ENCODE data around the gene RSPRY1.
A peak's percentile ranks its signal among the peaks of the same experiment; 100 is the strongest.

The RSPRY1 gene

GRCh38 chr16:57225978-57226377, 39.8 kb downstream of the RSPRY1 start:
- no peak overlapping the region for H3K4me3 ChIP-seq (ENCODE audit: low read depth, low read length)
- no peak overlapping the region for H3K9ac ChIP-seq (ENCODE audit: low read length)
- no peak overlapping the region for H4K91ac ChIP-seq (ENCODE audit: low read depth, low read length)
- peaks cover 25 to 26% of the 10 kb centered on the region in 2 experiments for H3K36me3 ChIP-seq (ENCODE audit: control insufficient read depth in 1 of 2, insufficient read depth in 2 of 2, low read length in 2 of 2)
- no peaks in the 10 kb centered on the region for H3K9me3 ChIP-seq (ENCODE audit: insufficient read depth, low read depth, low read length)
- H3K23ac ChIP-seq (ENCODE audit: low read length): no peak overlapping the region
- H2AFZ ChIP-seq (ENCODE audit: insufficient read depth, low read length, poor library complexity): no peak overlapping the region
- H2BK120ac ChIP-seq (ENCODE audit: insufficient read depth, low read length, poor library complexity): no peak overlapping the region
- no peaks in the 10 kb centered on the region for H3K79me2 ChIP-seq (ENCODE audit: control insufficient read depth, insufficient read depth, low read length, poor library complexity)
- H3K4me2 ChIP-seq (ENCODE audit: low read length): no peak overlapping the region
- H3K18ac ChIP-seq (ENCODE audit: low read length): no peak overlapping the region
- no peak overlapping the region for H3K14ac ChIP-seq (ENCODE audit: low read length)
- peaks cover 0 to 10% of the 10 kb centered on the region in 2 experiments for H3K4me1 ChIP-seq (ENCODE audit: control insufficient read depth in 1 of 2, insufficient read depth in 2 of 2, low read length in 2 of 2)
- no CpG with 5 or more reads among the region's 7 CpGs for WGBS (ENCODE audit: extremely low coverage, insufficient coverage, insufficient read length)
- no peak overlapping the region for H3K4ac ChIP-seq (ENCODE audit: low read depth, low read length)
- H4K8ac ChIP-seq (ENCODE audit: low read depth, low read length): no peak overlapping the region
- H2BK12ac ChIP-seq (ENCODE audit: low read length): no peak overlapping the region
- H3K27me3 ChIP-seq (ENCODE audit: insufficient read depth, low read length): no peaks in the 10 kb centered on the region
- no peak overlapping the region for H3K27ac ChIP-seq (ENCODE audit: low read depth, low read length)
- no peak overlapping the region for H2AK5ac ChIP-seq (ENCODE audit: low read length)
- no peak overlapping the region for H2BK5ac ChIP-seq (ENCODE audit: low read depth, low read length, poor library complexity)
- H3K79me1 ChIP-seq (ENCODE audit: low read length): no peaks in the 10 kb centered on the region
- H4K12ac ChIP-seq (ENCODE audit: low read depth, low read length): no peak overlapping the region
- DNase-seq: peak in 1 of 2 donors; percentile 89

GRCh38 chr16:57226701-57227621, 40.8 kb downstream of the RSPRY1 start:
- Histone ChIP-seq H3K9ac (ENCODE audit: low read length) (no peak overlapping the region), H2AFZ (ENCODE audit: insufficient read depth, low read length, poor library complexity) (no peak overlapping the region), H3K14ac (ENCODE audit: low read length) (no peak overlapping the region), H4K91ac (ENCODE audit: low read depth, low read length) (no peak overlapping the region), H3K23ac (ENCODE audit: low read length) (no peak overlapping the region), H3K4ac (ENCODE audit: low read depth, low read length) (no peak overlapping the region), H2BK120ac (ENCODE audit: insufficient read depth, low read length, poor library complexity) (no peak overlapping the region), H3K27ac (ENCODE audit: low read depth, low read length) (no peak overlapping the region), H3K27me3 (ENCODE audit: insufficient read depth, low read length) (no peaks in the 10 kb centered on the region), H2BK5ac (ENCODE audit: low read depth, low read length, poor library complexity) (no peak overlapping the region), H3K18ac (ENCODE audit: low read length) (no peak overlapping the region), H3K4me1 (ENCODE audit: control insufficient read depth in 1 of 2, insufficient read depth in 2 of 2, low read length in 2 of 2) (peaks cover 0 to 10% of the 10 kb centered on the region in 2 experiments), H4K12ac (ENCODE audit: low read depth, low read length) (no peak overlapping the region), H3K79me1 (ENCODE audit: low read length) (no peaks in the 10 kb centered on the region), H3K4me2 (ENCODE audit: low read length) (no peak overlapping the region), H2BK12ac (ENCODE audit: low read length) (no peak overlapping the region), H3K79me2 (ENCODE audit: control insufficient read depth, insufficient read depth, low read length, poor library complexity) (no peaks in the 10 kb centered on the region), H3K9me3 (ENCODE audit: insufficient read depth, low read depth, low read length) (no peaks in the 10 kb centered on the region), H4K8ac (ENCODE audit: low read depth, low read length) (no peak overlapping the region), H2AK5ac (ENCODE audit: low read length) (no peak overlapping the region), H3K36me3 (ENCODE audit: control insufficient read depth in 1 of 2, insufficient read depth in 2 of 2, low read length in 2 of 2) (peaks cover 24% of the 10 kb centered on the region in 2 experiments), H3K4me3 (ENCODE audit: low read depth, low read length) (no peak overlapping the region)
- DNase-seq: peak; percentile 64 to 90
- WGBS (ENCODE audit: extremely low coverage, insufficient coverage, insufficient read length): no CpG with 5 or more reads among the region's 4 CpGs

- H3K79me1 ChIP-seq (ENCODE audit: low read length): no peaks in the 10 kb centered on the region
- H3K14ac ChIP-seq (ENCODE audit: low read length): no peak overlapping the region
- H3K79me2 ChIP-seq (ENCODE audit: control insufficient read depth, insufficient read depth, low read length, poor library complexity): no peaks in the 10 kb centered on the region
- no peak overlapping the region for H3K27ac ChIP-seq (ENCODE audit: low read depth, low read length)
- H3K4me2 ChIP-seq (ENCODE audit: low read length): no peak overlapping the region
- no peak overlapping the region for H4K91ac ChIP-seq (ENCODE audit: low read depth, low read length)
- no peak overlapping the region for H2AK5ac ChIP-seq (ENCODE audit: low read length)
- H2BK120ac ChIP-seq (ENCODE audit: insufficient read depth, low read length, poor library complexity): no peak overlapping the region
- no peaks in the 10 kb centered on the region for H3K9me3 ChIP-seq (ENCODE audit: insufficient read depth, low read depth, low read length)
- no peak overlapping the region for H2BK5ac ChIP-seq (ENCODE audit: low read depth, low read length, poor library complexity)
- no peak overlapping the region for H3K18ac ChIP-seq (ENCODE audit: low read length)
- H3K4ac ChIP-seq (ENCODE audit: low read depth, low read length): no peak overlapping the region
- H2BK12ac ChIP-seq (ENCODE audit: low read length): no peak overlapping the region
- no peak overlapping the region for H3K23ac ChIP-seq (ENCODE audit: low read length)
- H3K36me3 ChIP-seq (ENCODE audit: control insufficient read depth in 1 of 2, insufficient read depth in 2 of 2, low read length in 2 of 2): peaks cover 26 to 33% of the 10 kb centered on the region in 2 experiments
- DNase-seq: peak in 1 of 2 donors; percentile 18
- no CpG with 5 or more reads among the region's 1 CpG for WGBS (ENCODE audit: extremely low coverage, insufficient coverage, insufficient read length)
- no peak overlapping the region for H3K9ac ChIP-seq (ENCODE audit: low read length)
- no peaks in the 10 kb centered on the region for H3K27me3 ChIP-seq (ENCODE audit: insufficient read depth, low read length)
- no peak overlapping the region for H3K4me3 ChIP-seq (ENCODE audit: low read depth, low read length)
- peaks cover 0 to 8% of the 10 kb centered on the region in 2 experiments for H3K4me1 ChIP-seq (ENCODE audit: control insufficient read depth in 1 of 2, insufficient read depth in 2 of 2, low read length in 2 of 2)
- H4K8ac ChIP-seq (ENCODE audit: low read depth, low read length): no peak overlapping the region
- no peak overlapping the region for H4K12ac ChIP-seq (ENCODE audit: low read depth, low read length)
- H2AFZ ChIP-seq (ENCODE audit: insufficient read depth, low read length, poor library complexity): no peak overlapping the region
Observed at GRCh38 chr16:57229079-57229478, 43.0 kb downstream of the RSPRY1 start.

GRCh38 chr16:57231821-57232350, 45.8 kb downstream of the RSPRY1 start:
- Histone ChIP-seq H3K23ac (ENCODE audit: low read length) (no peak overlapping the region), H3K14ac (ENCODE audit: low read length) (no peak overlapping the region), H3K4me3 (ENCODE audit: low read depth, low read length) (no peak overlapping the region), H2AFZ (ENCODE audit: insufficient read depth, low read length, poor library complexity) (no peak overlapping the region), H3K79me1 (ENCODE audit: low read length) (no peaks in the 10 kb centered on the region), H3K79me2 (ENCODE audit: control insufficient read depth, insufficient read depth, low read length, poor library complexity) (no peaks in the 10 kb centered on the region), H4K12ac (ENCODE audit: low read depth, low read length) (no peak overlapping the region), H3K9me3 (ENCODE audit: insufficient read depth, low read depth, low read length) (no peaks in the 10 kb centered on the region), H3K4me2 (ENCODE audit: low read length) (no peak overlapping the region), H3K18ac (ENCODE audit: low read length) (no peak overlapping the region), H3K9ac (ENCODE audit: low read length) (no peak overlapping the region), H3K36me3 (ENCODE audit: control insufficient read depth in 1 of 2, insufficient read depth in 2 of 2, low read length in 2 of 2) (peaks cover 27 to 41% of the 10 kb centered on the region in 2 experiments), H3K4me1 (ENCODE audit: control insufficient read depth in 1 of 2, insufficient read depth in 2 of 2, low read length in 2 of 2) (no peaks in the 10 kb centered on the region), H2BK12ac (ENCODE audit: low read length) (no peak overlapping the region), H2AK5ac (ENCODE audit: low read length) (no peak overlapping the region), H3K4ac (ENCODE audit: low read depth, low read length) (no peak overlapping the region), H3K27me3 (ENCODE audit: insufficient read depth, low read length) (no peaks in the 10 kb centered on the region), H4K91ac (ENCODE audit: low read depth, low read length) (no peak overlapping the region), H4K8ac (ENCODE audit: low read depth, low read length) (no peak overlapping the region), H3K27ac (ENCODE audit: low read depth, low read length) (no peak overlapping the region), H2BK120ac (ENCODE audit: insufficient read depth, low read length, poor library complexity) (no peak overlapping the region), H2BK5ac (ENCODE audit: low read depth, low read length, poor library complexity) (no peak overlapping the region)
- peak; percentile 75 to 93 for DNase-seq
- WGBS (ENCODE audit: extremely low coverage, insufficient coverage, insufficient read length): no CpG with 5 or more reads among the region's 3 CpGs
